Glutamatergic neuron (in vitro differentiated cells): ENCODE data around the gene AARS1. TPM values are rescaled to one million over a fixed set of nuclear protein-coding genes. Genes with fewer than 3 reads are reported as not detected.
"Not testable (repeated sequence)": the region's sequence is repeated elsewhere in the genome, so short reads cannot be mapped to it uniquely, and the experiment has no call there.

Experiments
- DNase-seq: peaks from one replicate; pipeline ENCODE4 v3.0.0; 2022
- H3K27ac Mint-ChIP-seq: one replicate; pipeline ENCODE4 v1.8.0; 2020; ENCODE audit warnings: mild to moderate bottlenecking, mixed read lengths, inconsistent platforms; ENCODE audit not compliant: unreplicated experiment
- H3K27me3 Mint-ChIP-seq: one replicate; pipeline ENCODE4 v1.8.0; 2020; ENCODE audit warnings: mild to moderate bottlenecking, moderate library complexity, mixed read lengths, inconsistent platforms; ENCODE audit not compliant: unreplicated experiment
- H3K36me3 Mint-ChIP-seq: one replicate; pipeline ENCODE4 v1.8.0; 2020; ENCODE audit warnings: mild to moderate bottlenecking, mixed read lengths, inconsistent platforms; ENCODE audit not compliant: unreplicated experiment
- H3K4me1 Mint-ChIP-seq: one replicate; pipeline ENCODE4 v1.8.0; 2020; ENCODE audit warnings: mild to moderate bottlenecking, low read depth, mixed read lengths, inconsistent platforms; ENCODE audit not compliant: unreplicated experiment
- H3K4me3 Mint-ChIP-seq: one replicate; pipeline ENCODE4 v1.8.0; 2020; ENCODE audit warnings: mild to moderate bottlenecking, mixed read lengths, inconsistent platforms; ENCODE audit not compliant: unreplicated experiment
- H3K9me3 Mint-ChIP-seq: one replicate; pipeline ENCODE4 v1.8.0; 2020; ENCODE audit warnings: mild to moderate bottlenecking, moderate library complexity, mixed read lengths, inconsistent platforms; ENCODE audit not compliant: unreplicated experiment
- total RNA-seq: library from RNA; stranded (reverse); fragmentation: NEBNext Ultra II Directional; extraction: Animal tissue kit (Norgen Biotek cat#: 25700); gene quantifications from one replicate; pipeline ENCODE4 v1.2.1, GENCODE V29; 2021; ENCODE audit not compliant: unreplicated experiment
- TF ChIP-seq, protein P1 (sequence below): fragments of 200-600 bp; sonication (generic); IDR thresholded peaks from one replicate; pipeline ENCODE4 v1.5.0; 2021; ENCODE audit not compliant: partially characterized antibody, unreplicated experiment

AARS1 gene
- total RNA-seq, 1 donor from 2014 or later: 179 TPM

GRCh38 chr16:70269471-70269870, 19.8 kb downstream of the AARS1 start:
- TF ChIP-seq, protein P1, sequence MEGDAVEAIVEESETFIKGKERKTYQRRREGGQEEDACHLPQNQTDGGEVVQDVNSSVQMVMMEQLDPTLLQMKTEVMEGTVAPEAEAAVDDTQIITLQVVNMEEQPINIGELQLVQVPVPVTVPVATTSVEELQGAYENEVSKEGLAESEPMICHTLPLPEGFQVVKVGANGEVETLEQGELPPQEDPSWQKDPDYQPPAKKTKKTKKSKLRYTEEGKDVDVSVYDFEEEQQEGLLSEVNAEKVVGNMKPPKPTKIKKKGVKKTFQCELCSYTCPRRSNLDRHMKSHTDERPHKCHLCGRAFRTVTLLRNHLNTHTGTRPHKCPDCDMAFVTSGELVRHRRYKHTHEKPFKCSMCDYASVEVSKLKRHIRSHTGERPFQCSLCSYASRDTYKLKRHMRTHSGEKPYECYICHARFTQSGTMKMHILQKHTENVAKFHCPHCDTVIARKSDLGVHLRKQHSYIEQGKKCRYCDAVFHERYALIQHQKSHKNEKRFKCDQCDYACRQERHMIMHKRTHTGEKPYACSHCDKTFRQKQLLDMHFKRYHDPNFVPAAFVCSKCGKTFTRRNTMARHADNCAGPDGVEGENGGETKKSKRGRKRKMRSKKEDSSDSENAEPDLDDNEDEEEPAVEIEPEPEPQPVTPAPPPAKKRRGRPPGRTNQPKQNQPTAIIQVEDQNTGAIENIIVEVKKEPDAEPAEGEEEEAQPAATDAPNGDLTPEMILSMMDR: no peak
- H3K36me3 Mint-ChIP-seq: no peaks in the 10 kb centered on the region
- no peak for DNase-seq
- H3K27ac Mint-ChIP-seq: no peak overlapping the region
- H3K4me1 Mint-ChIP-seq: peaks cover 3% of the 10 kb centered on the region
- no peaks in the 10 kb centered on the region for H3K27me3 Mint-ChIP-seq
- no peak overlapping the region for H3K4me3 Mint-ChIP-seq
- H3K9me3 Mint-ChIP-seq: peaks cover 4% of the 10 kb centered on the region

DNA sequence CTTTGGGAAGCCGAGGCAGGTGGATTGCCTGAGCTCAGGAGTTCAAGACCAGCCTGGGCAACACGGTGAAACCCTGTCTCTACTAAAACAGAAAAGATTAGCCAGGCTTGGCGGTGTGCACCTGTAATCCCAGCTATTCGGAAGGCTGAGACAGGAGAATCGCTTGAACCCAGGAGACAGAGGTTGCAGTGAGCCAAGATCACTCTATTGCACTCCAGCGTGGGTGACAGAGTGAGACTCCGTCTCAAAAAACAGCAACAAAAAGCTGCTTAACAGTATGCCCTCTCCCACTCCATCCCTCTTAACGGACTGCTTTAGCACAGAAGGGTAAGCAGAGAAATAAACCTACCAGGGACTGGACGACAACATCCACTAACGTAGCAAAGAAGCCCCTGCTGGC, 21.4 kb downstream of the AARS1 start:
- not testable (repeated sequence) for H3K4me3 Mint-ChIP-seq, H3K36me3 Mint-ChIP-seq, H3K9me3 Mint-ChIP-seq, DNase-seq, H3K27ac Mint-ChIP-seq, H3K27me3 Mint-ChIP-seq, H3K4me1 Mint-ChIP-seq

DNA sequence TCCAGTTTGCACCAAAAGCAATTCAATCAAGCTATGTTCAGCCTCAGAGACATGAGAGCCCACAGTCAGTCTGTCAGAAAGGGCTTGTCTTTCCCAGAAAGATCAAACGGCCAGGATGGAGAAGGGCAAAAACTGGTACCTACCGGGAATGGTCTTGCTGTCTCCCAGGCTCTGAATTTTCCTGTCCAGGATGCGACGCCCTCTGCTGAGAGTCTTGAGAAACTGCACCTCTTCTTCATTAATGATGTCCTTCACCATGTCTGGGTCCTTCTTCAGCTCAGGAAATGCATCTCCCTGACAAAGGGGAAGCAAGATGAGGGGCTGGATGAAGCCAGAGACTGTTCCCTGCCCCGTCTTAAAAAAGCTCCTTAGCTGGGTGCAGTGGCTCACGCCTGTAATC, 21.8 kb downstream of the AARS1 start:
- Mint-ChIP-seq H3K36me3 (no peaks in the 10 kb centered on the region), H3K4me1 (peaks cover 3% of the 10 kb centered on the region), H3K9me3 (peaks cover 4% of the 10 kb centered on the region), H3K4me3 (no peak overlapping the region), H3K27ac (no peak overlapping the region), H3K27me3 (no peaks in the 10 kb centered on the region)
- TF ChIP-seq, protein P1: peak; percentile 75
- peak; percentile 60 for DNase-seq

DNA sequence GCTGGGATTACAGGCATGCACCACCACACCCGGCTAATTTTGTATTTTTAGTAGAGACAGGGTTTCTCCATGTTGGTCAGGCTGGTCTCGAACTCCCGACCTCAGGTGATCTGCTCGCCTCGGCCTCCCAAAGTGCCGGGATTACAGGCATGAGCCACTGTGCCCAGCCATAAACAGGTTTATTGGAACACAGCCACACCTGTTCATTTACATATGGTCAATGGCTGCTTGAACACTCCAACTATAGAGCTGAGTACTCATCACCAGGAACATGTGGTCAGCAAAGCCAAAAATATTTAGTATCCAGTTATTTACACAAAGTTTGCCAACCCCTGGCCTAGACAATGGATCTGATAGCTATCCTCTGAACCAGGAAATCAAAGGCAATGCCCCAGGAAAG, 29.4 kb downstream of the AARS1 start:
- H3K4me1 Mint-ChIP-seq, H3K27me3 Mint-ChIP-seq: not testable (repeated sequence)

GRCh38 chr16:70258946-70259345, 30.4 kb downstream of the AARS1 start:
- no peaks in the 10 kb centered on the region for H3K36me3 Mint-ChIP-seq
- no peak overlapping the region for H3K4me3 Mint-ChIP-seq
- TF ChIP-seq, protein P1: no peak
- H3K9me3 Mint-ChIP-seq: peaks cover 5% of the 10 kb centered on the region
- no peak for DNase-seq
- H3K4me1 Mint-ChIP-seq: no peaks in the 10 kb centered on the region
- H3K27me3 Mint-ChIP-seq: no peaks in the 10 kb centered on the region
- peak overlapping the region; percentile 38 for H3K27ac Mint-ChIP-seq

More for the DNA sequence above, 29.4 kb downstream of the AARS1 start:
- H3K9me3 Mint-ChIP-seq, H3K36me3 Mint-ChIP-seq, H3K4me3 Mint-ChIP-seq, H3K27ac Mint-ChIP-seq, DNase-seq: not testable (repeated sequence)

GRCh38 chr16:70258065-70258464, 31.2 kb downstream of the AARS1 start:
- Mint-ChIP-seq H3K27me3 (no peaks in the 10 kb centered on the region), H3K4me1 (no peaks in the 10 kb centered on the region), H3K9me3 (peaks cover 5% of the 10 kb centered on the region), H3K27ac (no peak overlapping the region), H3K4me3 (no peak overlapping the region), H3K36me3 (no peaks in the 10 kb centered on the region)
- DNase-seq: no peak
- TF ChIP-seq, protein P1: no peak
